OCI-LY7 (cell line): Measurements from ENCODE around the gene MED25.

Experiments used
- EZH2phosphoT487 ChIP-seq: fragments of 200-600 bp; sonication (generic); IDR thresholded peaks from 2 replicates; pipeline ENCODE4 v1.6.1; 2018; ENCODE audit warnings: low read depth, borderline replicate concordance, mild to moderate bottlenecking, mixed run types, antibody characterized with exemption, low read length, moderate library complexity, mixed read lengths
- TF ChIP-seq, protein P1 (sequence below): fragments of 200-600 bp; sonication (generic); conservative IDR thresholded peaks from 2 replicates; pipeline ENCODE4 v1.5.1; 2014; ENCODE audit warnings: mild to moderate bottlenecking, antibody characterized with exemption, low read length, moderate library complexity, mixed read lengths

- TF ChIP-seq, protein P1, sequence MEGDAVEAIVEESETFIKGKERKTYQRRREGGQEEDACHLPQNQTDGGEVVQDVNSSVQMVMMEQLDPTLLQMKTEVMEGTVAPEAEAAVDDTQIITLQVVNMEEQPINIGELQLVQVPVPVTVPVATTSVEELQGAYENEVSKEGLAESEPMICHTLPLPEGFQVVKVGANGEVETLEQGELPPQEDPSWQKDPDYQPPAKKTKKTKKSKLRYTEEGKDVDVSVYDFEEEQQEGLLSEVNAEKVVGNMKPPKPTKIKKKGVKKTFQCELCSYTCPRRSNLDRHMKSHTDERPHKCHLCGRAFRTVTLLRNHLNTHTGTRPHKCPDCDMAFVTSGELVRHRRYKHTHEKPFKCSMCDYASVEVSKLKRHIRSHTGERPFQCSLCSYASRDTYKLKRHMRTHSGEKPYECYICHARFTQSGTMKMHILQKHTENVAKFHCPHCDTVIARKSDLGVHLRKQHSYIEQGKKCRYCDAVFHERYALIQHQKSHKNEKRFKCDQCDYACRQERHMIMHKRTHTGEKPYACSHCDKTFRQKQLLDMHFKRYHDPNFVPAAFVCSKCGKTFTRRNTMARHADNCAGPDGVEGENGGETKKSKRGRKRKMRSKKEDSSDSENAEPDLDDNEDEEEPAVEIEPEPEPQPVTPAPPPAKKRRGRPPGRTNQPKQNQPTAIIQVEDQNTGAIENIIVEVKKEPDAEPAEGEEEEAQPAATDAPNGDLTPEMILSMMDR, result no peak
- no peak for TF ChIP-seq EZH2phosphoT487
Measured at GRCh38 chr19:49782515-49782914, 35.6 kb upstream of the MED25 start.
